Mucosa of descending colon (tissue), 3 donors: ENCODE results near the gene PRKACA. TPM values are rescaled to one million over a fixed set of nuclear protein-coding genes. Genes with fewer than 3 reads are reported as not detected.
"Not testable (repeated sequence)": the region's sequence is repeated elsewhere in the genome, so short reads cannot be mapped to it uniquely, and the experiment has no call there.

Experiments used
- ATAC-seq: fragments of 200-7000 bp; cut with Tn5 transposase; one replicate; pipeline ENCODE4 v1.9.1; 2020; ENCODE audit warnings: mild to moderate bottlenecking, moderate library complexity
- DNase-seq, 3 donors: peaks; one replicate each; pipeline ENCODE4 v3.0.0-alpha.2; 2020
- H3K36me3 ChIP-seq: fragments of 200-600 bp; one replicate; pipeline ENCODE4 v1.8.0; 2021; ENCODE audit warnings: low read depth, mild to moderate bottlenecking
- H3K4me1 ChIP-seq: fragments of 200-600 bp; one replicate; pipeline ENCODE4 v1.8.0; 2021; ENCODE audit warnings: low read depth, mild to moderate bottlenecking
- H3K4me3 ChIP-seq: fragments of 200-600 bp; one replicate; pipeline ENCODE4 v1.8.0; 2021; ENCODE audit warnings: mild to moderate bottlenecking
- H3K9me3 ChIP-seq: fragments of 200-600 bp; one replicate; pipeline ENCODE4 v1.8.0; 2021; ENCODE audit warnings: mild to moderate bottlenecking
- CTCF ChIP-seq: fragments of 200-600 bp; IDR thresholded peaks from one replicate; pipeline ENCODE4 v1.8.0; 2022; ENCODE audit warnings: antibody characterized with exemption, mild to moderate bottlenecking
- intact Hi-C, 2 donors: fragments of 100-400 bp; cut with DNase I in 1 of 2; cut with micrococcal nuclease in 1 of 2; formaldehyde crosslinking; loops; one replicate each; pipeline versions ENCODE4 v1.11.0 to v1.11.1; 2022; cut with DNase I, micrococcal nuclease
- total RNA-seq, 3 donors: library from RNA; stranded (reverse); fragmentation: NEBNext Ultra II Directional in 2 of 3; extraction: Animal tissue kit (Norgen Biotek cat#: 25700) in 2 of 3; gene quantifications; one replicate each; pipeline versions ENCODE4 v1.2.1 to v1.2.4, GENCODE V29; 2021 to 2023
- donor health status: DM: no; HTN: no; CAD: no; lungs with moderate emphysema.
- donor health status: DM: no; HTN: no; CAD: no.
- donor health status: DM: no; HTN: yes; CAD: no.

Gene PRKACA
- total RNA-seq, 3 donors from 2014 or later: 75.4 to 100 (median 89.1) TPM

DNA sequence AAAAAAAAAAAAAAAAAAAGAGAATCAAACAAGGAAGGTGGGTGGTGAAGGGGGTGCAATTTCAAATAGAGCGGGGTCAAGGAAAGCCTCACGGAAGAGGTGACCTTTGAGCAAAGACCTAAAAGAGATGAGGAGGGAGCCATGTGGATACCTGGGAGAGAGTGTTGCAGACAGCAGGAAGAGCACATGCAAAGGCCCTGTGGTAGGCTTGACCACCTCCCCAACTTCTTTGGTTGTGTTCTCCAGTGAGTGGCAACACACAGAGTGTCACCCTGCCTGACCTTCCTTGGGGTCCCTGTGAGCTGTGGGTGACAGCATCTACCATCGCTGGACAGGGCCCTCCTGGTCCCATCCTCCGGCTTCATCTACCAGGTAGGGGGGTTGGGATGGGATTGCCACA lies 67.0 kb downstream of the PRKACA start:
- no peak for TF ChIP-seq CTCF
- H3K9me3 ChIP-seq: no peaks in the 10 kb centered on the region
- intact Hi-C loops: no loop called here
- no peak for ATAC-seq
- H3K4me3 ChIP-seq: no peak overlapping the region
- no peak for DNase-seq
- H3K4me1 ChIP-seq: no peaks in the 10 kb centered on the region
- H3K36me3 ChIP-seq: no peaks in the 10 kb centered on the region

- Histone ChIP-seq H3K9me3 (no peaks in the 10 kb centered on the region), H3K4me1 (peaks cover 5% of the 10 kb centered on the region), H3K36me3 (no peaks in the 10 kb centered on the region), H3K4me3 (no peak overlapping the region)
- TF ChIP-seq CTCF: peak; percentile 90
- peak; percentile 66 to 81 (median 78) for DNase-seq
- intact Hi-C loops: no loop called here
- ATAC-seq: peak; percentile 84
Measured at GRCh38 chr19:14048443-14049153, 69.0 kb downstream of the PRKACA start.

- H3K36me3 ChIP-seq, intact Hi-C loops, DNase-seq, H3K4me1 ChIP-seq, H3K4me3 ChIP-seq, H3K9me3 ChIP-seq, ATAC-seq: not testable (repeated sequence)
Measured at GRCh38 chr19:14047866-14048265, 69.7 kb downstream of the PRKACA start.

GRCh38 chr19:14042659-14043608 lies 74.6 kb downstream of the PRKACA start:
- H3K4me3 ChIP-seq, intact Hi-C loops, H3K36me3 ChIP-seq, H3K9me3 ChIP-seq, H3K4me1 ChIP-seq: not testable (repeated sequence)
- peak; percentile 36 for TF ChIP-seq CTCF
- peak; percentile 72 for ATAC-seq
- peak in 1 of 3 donors; percentile 65 for DNase-seq

Other genes starting within 250 kb of the PRKACA start
- gene NANOS3, start 240.6 kb downstream of the PRKACA start, total RNA-seq: 1 to 10 TPM in 1 of 3 donors, not detected in 2; 1.5 TPM
- 10 to 100 TPM in 2 of 3 donors, 1 to 10 TPM in 1; 5.5 to 12.9 (median 10.8) TPM for gene BRME1, start 211.6 kb downstream of the PRKACA start, total RNA-seq
- 100 to 1,000 TPM in 2 of 3 donors, 10 to 100 TPM in 1; 68.4 to 118 (median 101) TPM for gene CC2D1A, start 211.6 kb downstream of the PRKACA start, total RNA-seq
- gene PODNL1, start 179.3 kb downstream of the PRKACA start, total RNA-seq: 1 to 10 TPM; 1.7 to 3.4 (median 2.9) TPM
- 10 to 100 TPM; 26.4 to 35.2 (median 34.7) TPM for gene DCAF15, start 165.3 kb downstream of the PRKACA start, total RNA-seq
- gene RFX1, start 111.4 kb downstream of the PRKACA start, total RNA-seq: 10 to 100 TPM; 15.8 to 17.9 (median 17.1) TPM
- gene RLN3, start 89.6 kb downstream of the PRKACA start, total RNA-seq: not detected
- 1 to 10 TPM; 2.0 to 3.1 (median 2.6) TPM for gene IL27RA, start 86.0 kb downstream of the PRKACA start, total RNA-seq
- 1 to 10 TPM in 2 of 3 donors, under 1 TPM in 1; 0.82 to 1.2 (median 1.0) TPM for gene PALM3, start 55.7 kb downstream of the PRKACA start, total RNA-seq
- 10 to 100 TPM; 13.6 to 34.2 (median 32.9) TPM for gene MISP3, start 45.0 kb downstream of the PRKACA start, total RNA-seq
- gene C19orf67, start 32.0 kb downstream of the PRKACA start, total RNA-seq: under 1 TPM in 1 of 3 donors, not detected in 2; 0.27 TPM
- gene SAMD1, start 27.0 kb downstream of the PRKACA start, total RNA-seq: 10 to 100 TPM; 39.8 to 61.8 (median 49.6) TPM
- 10 to 100 TPM in 1 of 3 donors, 1 to 10 TPM in 2; 2.4 to 21.7 (median 5.5) TPM for gene ASF1B, start 18.8 kb upstream of the PRKACA start, total RNA-seq
- 10 to 100 TPM; 29.2 to 54.6 (median 35.8) TPM for gene ADGRL1, start 88.4 kb upstream of the PRKACA start, total RNA-seq